Right renal cortex interstitium (tissue), 3 donors: ENCODE measurements around the gene MYO3A. TPM values are rescaled to one million over a fixed set of nuclear protein-coding genes. Genes with fewer than 3 reads are reported as not detected.
"Not testable (repeated sequence)": the region's sequence is repeated elsewhere in the genome, so short reads cannot be mapped to it uniquely, and the experiment has no call there.

Experiments
- DNase-seq, 3 donors: peaks; one replicate each; pipeline ENCODE4 v3.0.0-alpha.2; 2013; ENCODE audit warnings: low read depth in 3 of 3, low spot score in 2 of 3
- polyA plus RNA-seq, 3 donors: library from polyadenylated mRNA; unstranded; fragments of 120-200 nt; gene quantifications; one replicate each; pipeline ENCODE4 v1.2.1, GENCODE V29; 2013; ENCODE audit not compliant: insufficient read length in 3 of 3

MYO3A gene
- polyA plus RNA-seq, 3 donors = 5.8 to 6.4 (median 6.2) TPM

- no peak for DNase-seq
Measured at GRCh38 chr10:26081459-26081858, 147.4 kb downstream of the MYO3A start.

- DNase-seq = no peak
Measured at GRCh38 chr10:26085549-26085948, 151.5 kb downstream of the MYO3A start.

GRCh38 chr10:26087666-26088065 lies 153.6 kb downstream of the MYO3A start:
- no peak for DNase-seq

GRCh38 chr10:26090026-26090425 lies 156.0 kb downstream of the MYO3A start:
- DNase-seq = no peak

- no peak for DNase-seq
Measured at GRCh38 chr10:26090762-26091161, 156.7 kb downstream of the MYO3A start.

GRCh38 chr10:26093229-26093628 lies 159.2 kb downstream of the MYO3A start:
- no peak for DNase-seq

- DNase-seq = no peak
Measured at GRCh38 chr10:26095781-26096180, 161.8 kb downstream of the MYO3A start.

- DNase-seq = not testable (repeated sequence)
Measured at GRCh38 chr10:26097549-26097948, 163.5 kb downstream of the MYO3A start.

- no peak for DNase-seq
Measured at GRCh38 chr10:26112532-26112931, 178.5 kb downstream of the MYO3A start.

GRCh38 chr10:26138613-26139012 lies 204.6 kb downstream of the MYO3A start:
- no peak for DNase-seq

- DNase-seq = no peak
Measured at GRCh38 chr10:26156019-26156418, 222.0 kb downstream of the MYO3A start.

GRCh38 chr10:26157734-26158133 lies 223.7 kb downstream of the MYO3A start:
- DNase-seq = no peak

GRCh38 chr10:26169466-26169865 lies 235.4 kb downstream of the MYO3A start:
- DNase-seq = no peak

GRCh38 chr10:26172131-26172530 lies 238.1 kb downstream of the MYO3A start:
- DNase-seq = no peak

- no peak for DNase-seq
Measured at GRCh38 chr10:26173837-26174236, 239.8 kb downstream of the MYO3A start.

- DNase-seq = no peak
Measured at GRCh38 chr10:26177341-26177740, 243.3 kb downstream of the MYO3A start.

GRCh38 chr10:26194275-26194674 lies 260.2 kb downstream of the MYO3A start:
- no peak for DNase-seq

GRCh38 chr10:26197248-26197647 lies 263.2 kb downstream of the MYO3A start:
- DNase-seq = no peak

GRCh38 chr10:26198119-26198518 lies 264.1 kb downstream of the MYO3A start:
- DNase-seq = no peak

GRCh38 chr10:26199841-26200240 lies 265.8 kb downstream of the MYO3A start:
- no peak for DNase-seq

GRCh38 chr10:26205223-26205622 lies 271.2 kb downstream of the MYO3A start:
- no peak for DNase-seq

GRCh38 chr10:26211781-26212444 lies 277.9 kb downstream of the MYO3A start:
- DNase-seq = no peak

GRCh38 chr10:26212511-26212910 lies 278.5 kb downstream of the MYO3A start:
- DNase-seq = no peak
